Thoracic aorta (tissue), 2 donors: Measurements from ENCODE around the gene PPP4R1. TPM values are rescaled to one million over a fixed set of nuclear protein-coding genes. Genes with fewer than 3 reads are reported as not detected.
"Not testable (repeated sequence)": the region's sequence is repeated elsewhere in the genome, so short reads cannot be mapped to it uniquely, and the experiment has no call there.

Experiments
- ATAC-seq: fragments of 150-250 bp; one replicate; pipeline ENCODE4 v1.8.0; 2017; ENCODE audit warnings: low read depth; ENCODE audit not compliant: insufficient number of reproducible peaks, low FRiP score
- DNase-seq: peaks from one replicate; pipeline ENCODE4 v3.0.0-alpha.2; 2020; ENCODE audit warnings: low spot score
- H3K27ac ChIP-seq, 2 donors: fragments of 200-600 bp; sonication (generic); 1 replicate in 1 of 2; 2 replicates in 1 of 2; pipeline ENCODE4 v1.5.1; 2016; ENCODE audit warnings: mild to moderate bottlenecking in 2 of 2, moderate library complexity in 2 of 2
- H3K27me3 ChIP-seq: fragments of 200-600 bp; sonication (generic); replicated peaks from 2 replicates; pipeline ENCODE4 v1.6.0; 2016; ENCODE audit warnings: mild to moderate bottlenecking; ENCODE audit not compliant: insufficient read depth
- H3K36me3 ChIP-seq: fragments of 200-600 bp; sonication (generic); one replicate; pipeline ENCODE4 v1.5.1; 2016
- H3K4me1 ChIP-seq, 2 donors: fragments of 200-600 bp; sonication (generic); 1 replicate in 1 of 2; 2 replicates in 1 of 2; pipeline versions ENCODE4 v1.5.1 to v1.6.0; 2016; ENCODE audit warnings: low read depth in 2 of 2, mild to moderate bottlenecking in 1 of 2; ENCODE audit not compliant: control insufficient read depth in 1 of 2
- H3K4me3 ChIP-seq: fragments of 200-600 bp; sonication (generic); 2 replicates; pipeline ENCODE4 v1.5.1; 2016; ENCODE audit warnings: mild to moderate bottlenecking
- H3K9me3 ChIP-seq: fragments of 200-600 bp; sonication (generic); 2 replicates; pipeline ENCODE4 v1.5.1; 2016
- total RNA-seq, 2 donors: library from RNA; depleted of rRNA; stranded (reverse); fragments of >200 nt; gene quantifications; one replicate each; pipeline versions ENCODE4 v1.1.0 to v1.2.3, GENCODE V29; 2016
- TF ChIP-seq, protein P1 (sequence below): fragments of 200-600 bp; sonication (generic); IDR thresholded peaks from one replicate; pipeline ENCODE4 v1.5.1; 2019; ENCODE audit warnings: antibody characterized with exemption

PPP4R1 gene
- total RNA-seq, 2 donors from 2014 or later: 89.3 to 121 TPM

DNA sequence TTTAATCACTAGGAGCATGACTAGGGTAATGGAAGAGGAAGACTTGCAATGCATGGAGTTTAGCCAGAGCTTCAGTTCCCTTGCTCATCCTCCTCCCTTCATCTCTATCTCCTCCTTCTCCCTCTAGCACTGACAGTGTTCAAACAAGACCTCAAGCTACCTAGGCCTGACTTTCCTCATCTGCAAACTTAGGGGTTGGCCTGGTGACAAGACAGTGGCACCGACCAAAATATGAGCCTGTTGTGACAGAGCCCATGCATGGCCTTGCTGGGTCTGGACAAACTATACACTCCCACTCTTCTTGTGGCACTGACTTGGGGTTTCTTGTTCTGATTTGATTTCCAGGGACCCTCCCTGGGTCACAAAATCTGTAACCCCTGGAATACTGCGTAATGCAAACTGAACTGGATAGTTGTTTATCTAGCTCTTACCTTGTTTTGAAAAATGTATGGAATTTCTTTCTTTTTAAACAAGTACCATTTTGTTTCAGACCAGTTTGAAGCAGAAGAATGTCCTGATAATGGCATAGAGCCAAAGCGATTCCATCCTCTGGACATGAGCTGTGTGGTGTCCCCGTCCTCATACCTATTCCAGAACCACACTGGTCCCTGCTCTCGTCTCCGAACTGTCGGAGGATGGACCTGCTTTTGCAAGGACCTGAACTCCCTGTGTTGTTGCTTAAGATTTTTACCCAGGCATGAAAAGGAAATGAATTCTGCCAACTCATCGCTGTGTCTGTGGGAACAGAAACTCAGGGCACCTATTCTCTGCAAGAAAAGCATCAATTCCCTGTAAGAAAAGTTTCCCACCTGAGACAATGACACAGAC is 33.4 kb upstream of the PPP4R1 start:
- DNase-seq (no peak), ATAC-seq (no peak)
- H3K4me1 ChIP-seq: peaks cover 11 to 15% of the 10 kb centered on the region in 2 donors
- TF ChIP-seq, protein P1, sequence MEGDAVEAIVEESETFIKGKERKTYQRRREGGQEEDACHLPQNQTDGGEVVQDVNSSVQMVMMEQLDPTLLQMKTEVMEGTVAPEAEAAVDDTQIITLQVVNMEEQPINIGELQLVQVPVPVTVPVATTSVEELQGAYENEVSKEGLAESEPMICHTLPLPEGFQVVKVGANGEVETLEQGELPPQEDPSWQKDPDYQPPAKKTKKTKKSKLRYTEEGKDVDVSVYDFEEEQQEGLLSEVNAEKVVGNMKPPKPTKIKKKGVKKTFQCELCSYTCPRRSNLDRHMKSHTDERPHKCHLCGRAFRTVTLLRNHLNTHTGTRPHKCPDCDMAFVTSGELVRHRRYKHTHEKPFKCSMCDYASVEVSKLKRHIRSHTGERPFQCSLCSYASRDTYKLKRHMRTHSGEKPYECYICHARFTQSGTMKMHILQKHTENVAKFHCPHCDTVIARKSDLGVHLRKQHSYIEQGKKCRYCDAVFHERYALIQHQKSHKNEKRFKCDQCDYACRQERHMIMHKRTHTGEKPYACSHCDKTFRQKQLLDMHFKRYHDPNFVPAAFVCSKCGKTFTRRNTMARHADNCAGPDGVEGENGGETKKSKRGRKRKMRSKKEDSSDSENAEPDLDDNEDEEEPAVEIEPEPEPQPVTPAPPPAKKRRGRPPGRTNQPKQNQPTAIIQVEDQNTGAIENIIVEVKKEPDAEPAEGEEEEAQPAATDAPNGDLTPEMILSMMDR: no peak
- H3K27me3 ChIP-seq: no peaks in the 10 kb centered on the region
- no peak overlapping the region for H3K4me3 ChIP-seq
- H3K9me3 ChIP-seq: no peaks in the 10 kb centered on the region
- no peak overlapping the region for H3K27ac ChIP-seq
- no peaks in the 10 kb centered on the region for H3K36me3 ChIP-seq

DNA sequence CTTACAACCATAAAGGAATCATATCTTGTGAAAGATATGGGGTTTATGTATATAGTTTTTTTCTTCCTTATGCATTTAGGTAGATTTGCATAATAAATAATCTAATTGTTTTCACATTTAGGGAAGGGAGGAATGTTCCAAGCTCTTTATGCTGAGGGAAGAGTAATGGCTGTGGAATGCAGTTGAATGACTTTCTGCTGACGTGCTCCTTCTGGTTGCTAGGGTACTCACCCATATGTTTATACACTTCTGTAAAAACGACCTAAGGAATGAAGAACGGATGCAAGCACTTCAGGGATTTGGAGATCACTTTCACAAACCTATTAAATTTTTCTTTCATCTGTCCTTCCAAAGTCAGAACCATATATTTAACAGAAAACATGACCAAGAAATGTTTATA is 29.2 kb upstream of the PPP4R1 start:
- no peaks in the 10 kb centered on the region for H3K9me3 ChIP-seq
- ATAC-seq (peak; percentile 94), DNase-seq (no peak)
- no peaks in the 10 kb centered on the region for H3K27me3 ChIP-seq
- no peaks in the 10 kb centered on the region for H3K36me3 ChIP-seq
- TF ChIP-seq, protein P1: no peak
- peak overlapping the region in 1 of 2 donors; percentile 60 for H3K27ac ChIP-seq
- H3K4me1 ChIP-seq: peaks cover 11 to 14% of the 10 kb centered on the region in 2 donors
- peak overlapping the region; percentile 38 for H3K4me3 ChIP-seq

DNA sequence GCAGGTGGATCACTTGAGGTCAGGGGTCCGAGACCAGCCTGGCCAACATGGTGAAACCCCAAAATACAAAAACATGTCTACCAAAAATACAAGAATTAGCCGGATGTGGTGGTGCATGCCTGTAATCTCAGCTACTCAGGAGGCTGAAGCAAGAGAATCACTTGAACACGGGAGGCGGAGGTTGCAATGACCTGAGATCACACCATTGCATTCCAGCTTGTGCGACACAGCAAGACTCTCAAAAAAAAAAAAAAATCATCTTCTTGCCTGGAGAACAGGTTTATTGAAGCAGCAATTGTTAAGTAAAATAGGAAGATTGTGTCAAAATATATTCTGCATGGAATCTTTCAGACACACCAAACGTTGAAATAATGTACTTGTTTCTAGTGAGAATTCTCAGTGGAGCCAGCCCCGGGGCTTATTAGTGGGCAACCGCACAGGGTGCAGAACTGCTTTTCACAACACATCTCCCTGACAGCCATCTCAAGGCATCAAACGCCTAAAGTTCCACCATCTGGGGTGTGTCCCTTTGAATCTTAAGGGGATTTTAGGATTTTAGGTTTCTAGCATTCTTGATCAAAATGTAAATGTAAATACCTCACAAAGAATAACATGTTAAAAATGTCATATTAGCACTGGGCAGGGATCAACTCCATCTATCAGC is 28.6 kb upstream of the PPP4R1 start:
- no peaks in the 10 kb centered on the region for H3K9me3 ChIP-seq
- no peak for DNase-seq
- peak overlapping the region in 1 of 2 donors; percentile 60 for H3K27ac ChIP-seq
- peak overlapping the region; percentile 38 for H3K4me3 ChIP-seq
- peaks cover 11 to 14% of the 10 kb centered on the region in 2 donors for H3K4me1 ChIP-seq
- H3K27me3 ChIP-seq: no peaks in the 10 kb centered on the region
- ATAC-seq: no peak
- H3K36me3 ChIP-seq: no peaks in the 10 kb centered on the region
- TF ChIP-seq, protein P1: no peak

DNA sequence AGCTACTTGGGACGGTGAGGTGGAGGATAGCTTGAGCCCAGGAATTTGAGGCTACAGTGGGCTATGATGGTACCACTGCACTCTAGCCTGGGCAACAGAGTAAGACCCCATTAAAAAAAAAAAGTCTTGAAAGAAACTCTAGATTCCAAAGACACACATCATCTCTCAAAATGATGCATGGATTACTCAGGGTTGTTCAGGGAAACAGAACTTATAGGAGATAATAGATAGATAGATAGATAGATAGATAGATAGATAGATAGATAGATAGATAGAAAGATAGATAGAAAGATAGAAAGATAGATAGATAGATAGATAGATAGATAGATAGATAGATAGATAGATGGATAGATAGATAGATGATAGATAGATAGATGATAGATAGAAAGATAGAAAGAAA is 26.7 kb upstream of the PPP4R1 start:
- H3K4me1 ChIP-seq: peaks cover 11 to 14% of the 10 kb centered on the region in 2 donors
- H3K27ac ChIP-seq, H3K27me3 ChIP-seq, DNase-seq, H3K36me3 ChIP-seq, H3K9me3 ChIP-seq, H3K4me3 ChIP-seq, ATAC-seq: not testable (repeated sequence)

DNA sequence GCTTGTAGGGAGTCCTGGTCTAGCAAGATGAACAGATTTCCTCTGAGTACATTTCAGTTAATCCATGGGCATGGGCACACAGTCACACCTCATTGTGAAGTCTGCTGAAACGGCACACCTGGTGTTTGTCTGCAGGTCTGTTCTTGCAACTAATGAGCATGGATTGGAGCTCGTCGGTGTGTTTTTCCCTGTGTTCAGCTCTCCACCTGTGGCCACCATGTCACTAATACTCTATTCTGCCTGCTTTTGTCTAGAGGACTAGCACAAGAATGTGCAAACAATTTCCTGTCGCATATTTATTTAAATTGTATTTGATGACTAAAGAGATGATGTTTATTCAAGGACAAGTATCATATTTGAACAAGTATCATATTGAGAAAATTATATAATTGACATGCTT is 24.5 kb upstream of the PPP4R1 start:
- no peaks in the 10 kb centered on the region for H3K36me3 ChIP-seq
- H3K4me3 ChIP-seq: no peak overlapping the region
- DNase-seq (no peak), ATAC-seq (no peak)
- H3K27ac ChIP-seq: no peak overlapping the region
- H3K9me3 ChIP-seq: no peaks in the 10 kb centered on the region
- H3K4me1 ChIP-seq: peaks cover 7 to 11% of the 10 kb centered on the region in 2 donors
- TF ChIP-seq, protein P1: no peak
- H3K27me3 ChIP-seq: no peaks in the 10 kb centered on the region
